ENCODE results near the gene PCDH19. TPM values are rescaled to one million over a fixed set of nuclear protein-coding genes. Genes with fewer than 3 reads are reported as not detected.

Gene PCDH19
- total and polyA plus RNA-seq, 8 donors = under 0.01 to 1.3 (median 0.22) TPM; not detected in 2

GRCh38 chrX:100407147-100407783 is 2.8 kb downstream of the PCDH19 start:
- no peaks in the 10 kb centered on the region for H3K36me3 ChIP-seq
- peaks cover 0 to 29% (median 26%) of the 10 kb centered on the region in 4 donors for H3K4me1 ChIP-seq
- TF ChIP-seq POLR2AphosphoS5 (IDR thresholded peaks at IDR 0.05) = no peak
- no peak for TF ChIP-seq POLR2A (IDR thresholded peaks at IDR 0.05)
- TF ChIP-seq EP300 (IDR thresholded peaks at IDR 0.05) = no peak
- no peak for TF ChIP-seq CTCF (IDR thresholded peaks at IDR 0.05)
- no peak for DNase-seq
- no peak overlapping the region for H3K27ac ChIP-seq
- H3K4me3 ChIP-seq = peak overlapping the region in 1 of 4 donors; percentile 52
- 23 to 59% (median 38%) methylated on average over 29 to 47 of the region's 47 CpGs for WGBS, 5 donors
- intact Hi-C loops (cut with DNase I; ENCODE audit: low total_unique reads) = loop anchor here (10.0 kb wide), 1 partner anchor 1072 kb away; no protein-coding TSS in a partner anchor
- peaks cover 10 to 88% (median 69%) of the 10 kb centered on the region in 3 donors for H3K27me3 ChIP-seq
- peaks cover 0 to 16% (median 4%) of the 10 kb centered on the region in 4 donors for H3K9me3 ChIP-seq

GRCh38 chrX:100405424-100405823 is 4.6 kb downstream of the PCDH19 start:
- DNase-seq = no peak
- Histone ChIP-seq H3K27me3 (peaks cover 10 to 70% (median 53%) of the 10 kb centered on the region in 3 donors), H3K27ac (no peak overlapping the region), H3K9me3 (peaks cover 0 to 16% (median 4%) of the 10 kb centered on the region in 4 donors), H3K4me3 (no peak overlapping the region), H3K4me1 (peaks cover 0 to 19% (median 17%) of the 10 kb centered on the region in 4 donors), H3K36me3 (no peaks in the 10 kb centered on the region)
- TF ChIP-seq CTCF (IDR thresholded peaks at IDR 0.05) (no peak), POLR2A (IDR thresholded peaks at IDR 0.05) (no peak), EP300 (IDR thresholded peaks at IDR 0.05) (no peak), POLR2AphosphoS5 (IDR thresholded peaks at IDR 0.05) (no peak)
- intact Hi-C loops (cut with DNase I; ENCODE audit: low total_unique reads) = loop anchor here (10.0 kb wide), 1 partner anchor 1071 kb away; no protein-coding TSS in a partner anchor

GRCh38 chrX:100404851-100405250 is 5.2 kb downstream of the PCDH19 start:
- 34 to 61% (median 47%) methylated on average over 3 of the region's 3 CpGs for WGBS, 5 donors
- peaks cover 10 to 65% (median 47%) of the 10 kb centered on the region in 3 donors for H3K27me3 ChIP-seq
- intact Hi-C loops (cut with DNase I; ENCODE audit: low total_unique reads) = loop anchor here (10.0 kb wide), 1 partner anchor 1070 kb away; no protein-coding TSS in a partner anchor

GRCh38 chrX:100395781-100396180 is 14.3 kb downstream of the PCDH19 start:
- Histone ChIP-seq H3K4me3 (no peak overlapping the region), H3K36me3 (no peaks in the 10 kb centered on the region), H3K27me3 (peaks cover 0 to 8% (median 0%) of the 10 kb centered on the region in 3 donors), H3K4me1 (no peaks in the 10 kb centered on the region), H3K27ac (no peak overlapping the region), H3K9me3 (no peaks in the 10 kb centered on the region)
- 39 to 56% (median 47%) methylated on average over 6 of the region's 6 CpGs for WGBS, 5 donors
- intact Hi-C loops (cut with DNase I; ENCODE audit: low total_unique reads) = no loop called here
- DNase-seq = no peak
- TF ChIP-seq EP300 (IDR thresholded peaks at IDR 0.05) (no peak), POLR2AphosphoS5 (IDR thresholded peaks at IDR 0.05) (no peak), POLR2A (IDR thresholded peaks at IDR 0.05) (no peak), CTCF (IDR thresholded peaks at IDR 0.05) (no peak)

More at GRCh38 chrX:100404851-100405250, 5.2 kb downstream of the PCDH19 start:
- peaks cover 0 to 19% (median 12%) of the 10 kb centered on the region in 4 donors for H3K4me1 ChIP-seq
- TF ChIP-seq POLR2AphosphoS5 (IDR thresholded peaks at IDR 0.05) (no peak), CTCF (IDR thresholded peaks at IDR 0.05) (no peak), POLR2A (IDR thresholded peaks at IDR 0.05) (no peak), EP300 (IDR thresholded peaks at IDR 0.05) (no peak)
- H3K4me3 ChIP-seq = no peak overlapping the region
- no peak overlapping the region for H3K27ac ChIP-seq
- H3K36me3 ChIP-seq = no peaks in the 10 kb centered on the region
- no peak for DNase-seq
- H3K9me3 ChIP-seq = peaks cover 0 to 16% (median 4%) of the 10 kb centered on the region in 4 donors
